Tibial artery (tissue), 4 donors: ENCODE data around the gene SNTG2.

ENCODE experiments used
- DNase-seq, 2 donors: peaks; one replicate each; pipeline ENCODE4 v3.0.0-alpha.2; 2019
- H3K27ac ChIP-seq, 2 donors: fragments of 200-600 bp; sonication (generic) in 1 of 2; 1 replicate in 1 of 2; 2 replicates in 1 of 2; pipeline ENCODE4 v1.5.1; 2018 to 2019; ENCODE audit warnings: mild to moderate bottlenecking in 1 of 2
- H3K27me3 ChIP-seq, 2 donors: fragments of 200-600 bp; sonication (generic) in 1 of 2; one replicate each; pipeline versions ENCODE4 v1.5.1 to v1.6.0; 2016 to 2019
- H3K36me3 ChIP-seq, 3 donors: fragments of 200-600 bp; sonication (generic) in 2 of 3; one replicate each; pipeline ENCODE4 v1.5.1; 2016 to 2019; ENCODE audit warnings: mild to moderate bottlenecking in 2 of 3
- H3K4me1 ChIP-seq, 4 donors: fragments of 200-600 bp; sonication (generic) in 2 of 4; 1 replicate in 3 of 4; 2 replicates in 1 of 4; pipeline ENCODE4 v1.5.1; 2016 to 2019
- H3K4me3 ChIP-seq, 2 donors: fragments of 200-600 bp; sonication (generic) in 1 of 2; 1 replicate in 1 of 2; 2 replicates in 1 of 2; pipeline ENCODE4 v1.5.1; 2018 to 2019; ENCODE audit warnings: mild to moderate bottlenecking in 2 of 2
- H3K9me3 ChIP-seq, 3 donors: fragments of 200-600 bp; sonication (generic) in 1 of 3; one replicate each; pipeline ENCODE4 v1.5.1; 2016 to 2019
- CTCF ChIP-seq, 2 experiments: fragments of 200-600 bp in 1 of 2; fragments of 450-650 bp in 1 of 2; IDR thresholded peaks; one replicate each; pipeline ENCODE4 v1.5.1; 2017 to 2019; ENCODE audit warnings: antibody characterized with exemption in 2 of 2, mild to moderate bottlenecking in 1 of 2, moderate library complexity in 1 of 2
- intact Hi-C: fragments of 100-400 bp; cut with DNase I; formaldehyde crosslinking; loops from one replicate; pipeline ENCODE4 v1.15.0; 2023; ENCODE audit warnings: low total_unique reads

Gene SNTG2

DNA sequence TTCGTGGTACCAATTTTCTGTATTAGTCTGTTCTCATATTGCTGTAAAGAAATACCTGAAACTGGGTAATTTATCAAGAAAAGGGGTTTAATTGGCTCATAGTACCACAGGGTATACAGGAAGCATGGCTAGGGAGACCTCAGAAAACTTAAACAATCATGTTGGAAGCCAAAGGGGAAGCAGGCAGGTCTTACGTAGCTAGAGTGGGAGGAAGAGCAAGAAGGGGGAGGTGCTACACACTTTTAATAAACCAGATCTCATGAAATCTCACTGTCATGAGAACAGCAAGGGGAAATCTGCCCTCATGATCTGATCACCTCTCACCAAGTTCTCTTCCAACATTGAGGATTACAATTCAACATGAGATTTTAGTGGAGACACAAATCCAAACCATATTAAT lies 235.8 kb downstream of the SNTG2 start:
- Histone ChIP-seq H3K4me3 (no peak overlapping the region), H3K36me3 (no peaks in the 10 kb centered on the region), H3K27me3 (no peaks in the 10 kb centered on the region), H3K4me1 (no peaks in the 10 kb centered on the region), H3K9me3 (no peaks in the 10 kb centered on the region), H3K27ac (no peak overlapping the region)
- DNase-seq: no peak
- no peak for TF ChIP-seq CTCF (IDR thresholded peaks at IDR 0.05)
- intact Hi-C loops: no loop called here

DNA sequence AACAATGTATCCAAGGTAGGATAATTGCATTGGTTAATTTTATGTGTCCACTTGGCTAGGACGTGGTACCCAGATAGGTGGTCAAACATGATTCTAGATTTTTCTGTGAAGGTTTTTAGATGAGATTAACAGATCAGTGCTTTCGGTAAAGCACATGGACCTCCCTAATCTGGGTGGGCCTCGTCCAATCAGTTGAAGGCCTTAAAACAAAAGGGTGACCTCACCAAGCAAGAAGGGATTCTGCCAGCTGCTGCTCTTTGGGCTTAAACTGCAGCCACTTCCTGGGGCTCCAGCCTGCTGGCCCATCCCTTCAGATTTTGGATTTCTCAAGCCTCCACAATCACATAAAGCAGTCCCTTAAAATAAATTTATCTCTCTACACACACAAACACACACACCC lies 236.5 kb downstream of the SNTG2 start:
- TF ChIP-seq CTCF (IDR thresholded peaks at IDR 0.05): no peak
- H3K4me3 ChIP-seq: no peak overlapping the region
- H3K27me3 ChIP-seq: no peaks in the 10 kb centered on the region
- no peaks in the 10 kb centered on the region for H3K36me3 ChIP-seq
- intact Hi-C loops: no loop called here
- DNase-seq: no peak
- no peak overlapping the region for H3K27ac ChIP-seq
- H3K4me1 ChIP-seq: no peaks in the 10 kb centered on the region
- no peaks in the 10 kb centered on the region for H3K9me3 ChIP-seq

GRCh38 chr2:1192121-1192520 lies 241.5 kb downstream of the SNTG2 start:
- H3K4me1 ChIP-seq: no peaks in the 10 kb centered on the region
- H3K36me3 ChIP-seq: no peaks in the 10 kb centered on the region
- TF ChIP-seq CTCF (IDR thresholded peaks at IDR 0.05): no peak
- H3K9me3 ChIP-seq: peaks cover 0 to 8% (median 7%) of the 10 kb centered on the region in 3 donors
- no peak overlapping the region for H3K27ac ChIP-seq
- no peaks in the 10 kb centered on the region for H3K27me3 ChIP-seq
- no peak for DNase-seq
- intact Hi-C loops: no loop called here
- H3K4me3 ChIP-seq: no peak overlapping the region

GRCh38 chr2:1193801-1194200 lies 243.2 kb downstream of the SNTG2 start:
- no peak for DNase-seq
- no peak overlapping the region for H3K4me3 ChIP-seq
- intact Hi-C loops: no loop called here

GRCh38 chr2:1203772-1204171 lies 253.1 kb downstream of the SNTG2 start:
- no peak for TF ChIP-seq CTCF (IDR thresholded peaks at IDR 0.05)
- no peaks in the 10 kb centered on the region for H3K27me3 ChIP-seq
- intact Hi-C loops: no loop called here

More at GRCh38 chr2:1193801-1194200, 243.2 kb downstream of the SNTG2 start:
- H3K9me3 ChIP-seq: peaks cover 0 to 9% (median 7%) of the 10 kb centered on the region in 3 donors
- TF ChIP-seq CTCF (IDR thresholded peaks at IDR 0.05): no peak
- no peak overlapping the region for H3K27ac ChIP-seq
- no peaks in the 10 kb centered on the region for H3K27me3 ChIP-seq
- H3K4me1 ChIP-seq: no peaks in the 10 kb centered on the region
- H3K36me3 ChIP-seq: no peaks in the 10 kb centered on the region

DNA sequence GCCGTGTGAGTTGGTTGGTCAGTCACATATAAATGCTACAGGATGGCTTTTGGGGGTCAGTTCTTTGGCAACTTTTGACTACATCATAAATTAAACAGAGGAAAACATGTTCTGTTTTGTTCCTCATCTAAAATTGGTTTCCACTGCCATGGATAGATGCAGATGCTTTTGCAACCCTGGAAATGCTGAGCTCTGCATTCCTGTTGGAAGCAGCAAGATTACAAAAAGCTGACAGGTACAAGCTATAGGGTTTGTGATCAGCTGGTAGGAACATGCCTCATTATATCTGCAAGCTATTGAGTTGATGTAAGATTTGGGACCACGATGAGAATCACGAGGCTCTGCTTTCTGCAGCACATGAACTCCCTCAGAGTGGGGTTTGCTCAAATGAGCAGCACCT lies 255.2 kb downstream of the SNTG2 start:
- intact Hi-C loops: no loop called here
- H3K4me1 ChIP-seq: no peaks in the 10 kb centered on the region
- TF ChIP-seq CTCF (IDR thresholded peaks at IDR 0.05): no peak
- H3K9me3 ChIP-seq: peaks cover 0 to 4% (median 0%) of the 10 kb centered on the region in 3 donors
- H3K4me3 ChIP-seq: no peak overlapping the region
- no peak overlapping the region for H3K27ac ChIP-seq
- DNase-seq: no peak
- H3K36me3 ChIP-seq: no peaks in the 10 kb centered on the region
- H3K27me3 ChIP-seq: no peaks in the 10 kb centered on the region

More at GRCh38 chr2:1203772-1204171, 253.1 kb downstream of the SNTG2 start:
- DNase-seq: no peak
- no peaks in the 10 kb centered on the region for H3K4me1 ChIP-seq
- H3K9me3 ChIP-seq: peaks cover 0 to 5% (median 5%) of the 10 kb centered on the region in 3 donors
- no peak overlapping the region for H3K27ac ChIP-seq
- H3K4me3 ChIP-seq: no peak overlapping the region
- no peaks in the 10 kb centered on the region for H3K36me3 ChIP-seq
